DND-41 (cell line): ENCODE data around the gene HNF1A.

Experiments
- CTCF ChIP-seq: IDR thresholded peaks from 2 replicates; pipeline ENCODE4 v1.5.1; 2012; ENCODE audit warnings: borderline replicate concordance, low read length, moderate library complexity, mild to moderate bottlenecking; ENCODE audit not compliant: poor library complexity, severe bottlenecking; ENCODE audit errors: extremely low read depth
- EZH2 ChIP-seq: IDR thresholded peaks from 3 replicates; pipeline ENCODE4 v1.6.1; 2012; ENCODE audit warnings: borderline replicate concordance, low read depth, mild to moderate bottlenecking, moderate library complexity, low read length, inconsistent platforms; ENCODE audit not compliant: severe bottlenecking

- TF ChIP-seq CTCF (no peak), EZH2 (no peak)
Measured at GRCh38 chr12:120996133-120996746, 17.9 kb downstream of the HNF1A start.
